ENCODE results near the gene TMEM154.

GRCh38 chr4:152727784-152728183 is 48.0 kb upstream of the TMEM154 start:
- TF ChIP-seq, protein P1, sequence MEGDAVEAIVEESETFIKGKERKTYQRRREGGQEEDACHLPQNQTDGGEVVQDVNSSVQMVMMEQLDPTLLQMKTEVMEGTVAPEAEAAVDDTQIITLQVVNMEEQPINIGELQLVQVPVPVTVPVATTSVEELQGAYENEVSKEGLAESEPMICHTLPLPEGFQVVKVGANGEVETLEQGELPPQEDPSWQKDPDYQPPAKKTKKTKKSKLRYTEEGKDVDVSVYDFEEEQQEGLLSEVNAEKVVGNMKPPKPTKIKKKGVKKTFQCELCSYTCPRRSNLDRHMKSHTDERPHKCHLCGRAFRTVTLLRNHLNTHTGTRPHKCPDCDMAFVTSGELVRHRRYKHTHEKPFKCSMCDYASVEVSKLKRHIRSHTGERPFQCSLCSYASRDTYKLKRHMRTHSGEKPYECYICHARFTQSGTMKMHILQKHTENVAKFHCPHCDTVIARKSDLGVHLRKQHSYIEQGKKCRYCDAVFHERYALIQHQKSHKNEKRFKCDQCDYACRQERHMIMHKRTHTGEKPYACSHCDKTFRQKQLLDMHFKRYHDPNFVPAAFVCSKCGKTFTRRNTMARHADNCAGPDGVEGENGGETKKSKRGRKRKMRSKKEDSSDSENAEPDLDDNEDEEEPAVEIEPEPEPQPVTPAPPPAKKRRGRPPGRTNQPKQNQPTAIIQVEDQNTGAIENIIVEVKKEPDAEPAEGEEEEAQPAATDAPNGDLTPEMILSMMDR (IDR thresholded peaks at IDR 0.05; ENCODE audit: low read depth, low read length), result no peak
- TF ChIP-seq EZH2phosphoT487 (IDR thresholded peaks at IDR 0.05; ENCODE audit: low read depth), result no peak
